ENCODE measurements around the gene F2. TPM values are rescaled to one million over a fixed set of nuclear protein-coding genes. Genes with fewer than 3 reads are reported as not detected.

F2 gene
- total and polyA plus RNA-seq, 2 of the 13 experiments (the other 11 are each of a cell fraction or from before 2014, with no cell fraction given) = 330 to 801 TPM

DNA sequence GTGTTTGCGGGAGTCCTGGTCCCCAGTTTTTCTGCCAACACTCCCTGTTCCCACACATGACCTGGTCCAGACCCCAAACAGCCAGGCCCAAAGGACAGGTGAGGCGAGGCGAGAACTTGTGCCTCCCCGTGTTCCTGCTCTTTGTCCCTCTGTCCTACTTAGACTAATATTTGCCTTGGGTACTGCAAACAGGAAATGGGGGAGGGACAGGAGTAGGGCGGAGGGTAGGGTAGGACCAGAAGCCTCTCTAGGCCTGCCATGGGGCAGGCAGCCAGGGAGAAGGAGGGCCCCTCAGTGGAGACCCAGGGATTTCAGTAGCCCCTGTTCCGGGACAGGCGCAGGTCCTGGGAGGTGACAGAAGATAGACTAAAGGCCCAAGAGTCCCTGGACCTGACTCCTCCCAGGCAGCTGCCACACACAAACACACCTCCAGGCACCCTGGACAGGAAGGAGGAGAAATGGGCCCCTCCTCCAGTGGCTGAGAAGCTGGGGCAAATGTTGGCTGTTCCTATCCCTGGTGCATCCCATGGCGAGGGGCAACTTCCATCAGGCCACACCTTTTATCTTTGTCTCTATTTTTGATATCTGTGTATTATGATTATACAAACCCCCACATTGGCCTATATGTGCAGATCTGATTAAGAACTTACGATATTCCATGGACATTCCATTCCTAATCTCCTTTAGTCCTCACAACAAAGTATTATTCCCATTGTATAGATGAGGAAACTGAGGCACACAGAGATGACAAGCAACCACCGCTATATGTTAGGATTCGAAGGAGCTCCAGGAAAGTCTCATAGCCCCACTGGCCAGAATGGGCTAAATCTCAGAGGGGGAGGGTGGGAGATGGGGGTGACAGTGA is 626 bp upstream of the F2 start (continued):
- TF ChIP-seq, protein P1, sequence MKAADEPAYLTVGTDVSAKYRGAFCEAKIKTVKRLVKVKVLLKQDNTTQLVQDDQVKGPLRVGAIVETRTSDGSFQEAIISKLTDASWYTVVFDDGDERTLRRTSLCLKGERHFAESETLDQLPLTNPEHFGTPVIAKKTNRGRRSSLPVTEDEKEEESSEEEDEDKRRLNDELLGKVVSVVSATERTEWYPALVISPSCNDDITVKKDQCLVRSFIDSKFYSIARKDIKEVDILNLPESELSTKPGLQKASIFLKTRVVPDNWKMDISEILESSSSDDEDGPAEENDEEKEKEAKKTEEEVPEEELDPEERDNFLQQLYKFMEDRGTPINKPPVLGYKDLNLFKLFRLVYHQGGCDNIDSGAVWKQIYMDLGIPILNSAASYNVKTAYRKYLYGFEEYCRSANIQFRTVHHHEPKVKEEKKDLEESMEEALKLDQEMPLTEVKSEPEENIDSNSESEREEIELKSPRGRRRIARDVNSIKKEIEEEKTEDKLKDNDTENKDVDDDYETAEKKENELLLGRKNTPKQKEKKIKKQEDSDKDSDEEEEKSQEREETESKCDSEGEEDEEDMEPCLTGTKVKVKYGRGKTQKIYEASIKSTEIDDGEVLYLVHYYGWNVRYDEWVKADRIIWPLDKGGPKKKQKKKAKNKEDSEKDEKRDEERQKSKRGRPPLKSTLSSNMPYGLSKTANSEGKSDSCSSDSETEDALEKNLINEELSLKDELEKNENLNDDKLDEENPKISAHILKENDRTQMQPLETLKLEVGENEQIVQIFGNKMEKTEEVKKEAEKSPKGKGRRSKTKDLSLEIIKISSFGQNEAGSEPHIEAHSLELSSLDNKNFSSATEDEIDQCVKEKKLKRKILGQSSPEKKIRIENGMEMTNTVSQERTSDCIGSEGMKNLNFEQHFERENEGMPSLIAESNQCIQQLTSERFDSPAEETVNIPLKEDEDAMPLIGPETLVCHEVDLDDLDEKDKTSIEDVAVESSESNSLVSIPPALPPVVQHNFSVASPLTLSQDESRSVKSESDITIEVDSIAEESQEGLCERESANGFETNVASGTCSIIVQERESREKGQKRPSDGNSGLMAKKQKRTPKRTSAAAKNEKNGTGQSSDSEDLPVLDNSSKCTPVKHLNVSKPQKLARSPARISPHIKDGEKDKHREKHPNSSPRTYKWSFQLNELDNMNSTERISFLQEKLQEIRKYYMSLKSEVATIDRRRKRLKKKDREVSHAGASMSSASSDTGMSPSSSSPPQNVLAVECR (CRISPR knock-in tag; IDR thresholded peaks at IDR 0.05; ENCODE audit: borderline replicate concordance) = peak; percentile 73
- TF ChIP-seq ZNF17 (CRISPR knock-in tag; IDR thresholded peaks at IDR 0.05) (no peak), NR2F6 (IDR thresholded peaks at IDR 0.05) (peak; percentile 95), NR2F6 (CRISPR knock-in tag; IDR thresholded peaks at IDR 0.05) (peak; percentile 97), HOXA9 (CRISPR knock-in tag; IDR thresholded peaks at IDR 0.05; ENCODE audit: borderline replicate concordance) (no peak), ZNF263 (CRISPR knock-in tag; IDR thresholded peaks at IDR 0.05) (peak; percentile 63), DR1 (CRISPR knock-in tag; IDR thresholded peaks at IDR 0.05) (no peak; the same call in 1 of the 2 replicates), HOXD1 (CRISPR knock-in tag; IDR thresholded peaks at IDR 0.05) (peak; percentile 89), SP2 (CRISPR knock-in tag; IDR thresholded peaks at IDR 0.05) (no peak), EEA1 (CRISPR knock-in tag; IDR thresholded peaks at IDR 0.05; ENCODE audit: borderline replicate concordance) (no peak), KAT8 (CRISPR knock-in tag; IDR thresholded peaks at IDR 0.05) (peak; percentile 87), ZNF746 (CRISPR knock-in tag; IDR thresholded peaks at IDR 0.05) (peak; percentile 99), ZZZ3 (CRISPR knock-in tag; IDR thresholded peaks at IDR 0.05; ENCODE audit: borderline replicate concordance) (no peak), RFX1 (IDR thresholded peaks at IDR 0.05) (no peak)
- TF ChIP-seq, protein P2, sequence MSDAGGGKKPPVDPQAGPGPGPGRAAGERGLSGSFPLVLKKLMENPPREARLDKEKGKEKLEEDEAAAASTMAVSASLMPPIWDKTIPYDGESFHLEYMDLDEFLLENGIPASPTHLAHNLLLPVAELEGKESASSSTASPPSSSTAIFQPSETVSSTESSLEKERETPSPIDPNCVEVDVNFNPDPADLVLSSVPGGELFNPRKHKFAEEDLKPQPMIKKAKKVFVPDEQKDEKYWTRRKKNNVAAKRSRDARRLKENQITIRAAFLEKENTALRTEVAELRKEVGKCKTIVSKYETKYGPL (CRISPR knock-in tag; IDR thresholded peaks at IDR 0.05) = no peak
- TF ChIP-seq, protein P3, sequence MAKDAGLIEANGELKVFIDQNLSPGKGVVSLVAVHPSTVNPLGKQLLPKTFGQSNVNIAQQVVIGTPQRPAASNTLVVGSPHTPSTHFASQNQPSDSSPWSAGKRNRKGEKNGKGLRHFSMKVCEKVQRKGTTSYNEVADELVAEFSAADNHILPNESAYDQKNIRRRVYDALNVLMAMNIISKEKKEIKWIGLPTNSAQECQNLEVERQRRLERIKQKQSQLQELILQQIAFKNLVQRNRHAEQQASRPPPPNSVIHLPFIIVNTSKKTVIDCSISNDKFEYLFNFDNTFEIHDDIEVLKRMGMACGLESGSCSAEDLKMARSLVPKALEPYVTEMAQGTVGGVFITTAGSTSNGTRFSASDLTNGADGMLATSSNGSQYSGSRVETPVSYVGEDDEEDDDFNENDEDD (CRISPR knock-in tag; IDR thresholded peaks at IDR 0.05; ENCODE audit: borderline replicate concordance) = peak; percentile 61; the same call in 1 of the 2 replicates
- TF ChIP-seq, protein P4, sequence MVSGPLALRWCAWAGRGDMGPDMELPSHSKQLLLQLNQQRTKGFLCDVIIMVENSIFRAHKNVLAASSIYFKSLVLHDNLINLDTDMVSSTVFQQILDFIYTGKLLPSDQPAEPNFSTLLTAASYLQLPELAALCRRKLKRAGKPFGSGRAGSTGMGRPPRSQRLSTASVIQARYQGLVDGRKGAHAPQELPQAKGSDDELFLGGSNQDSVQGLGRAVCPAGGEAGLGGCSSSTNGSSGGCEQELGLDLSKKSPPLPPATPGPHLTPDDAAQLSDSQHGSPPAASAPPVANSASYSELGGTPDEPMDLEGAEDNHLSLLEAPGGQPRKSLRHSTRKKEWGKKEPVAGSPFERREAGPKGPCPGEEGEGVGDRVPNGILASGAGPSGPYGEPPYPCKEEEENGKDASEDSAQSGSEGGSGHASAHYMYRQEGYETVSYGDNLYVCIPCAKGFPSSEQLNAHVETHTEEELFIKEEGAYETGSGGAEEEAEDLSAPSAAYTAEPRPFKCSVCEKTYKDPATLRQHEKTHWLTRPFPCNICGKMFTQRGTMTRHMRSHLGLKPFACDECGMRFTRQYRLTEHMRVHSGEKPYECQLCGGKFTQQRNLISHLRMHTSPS (CRISPR knock-in tag; IDR thresholded peaks at IDR 0.05; ENCODE audit: low read depth) = peak; percentile 91
